HG03175 (cell line): ENCODE data around the gene ITCH.

Experiments used
- ATAC-seq: cut with Tn5 transposase; IDR thresholded peaks from one replicate; pipeline ENCODE4 v1.9.1; 2021; ENCODE audit warnings: mild to moderate bottlenecking, moderate library complexity; ENCODE audit not compliant: unreplicated experiment

The ITCH gene

GRCh38 chr20:34526466-34526865 lies 163.4 kb downstream of the ITCH start:
- no peak for ATAC-seq

- no peak for ATAC-seq
Measured at GRCh38 chr20:34527016-34527415, 163.9 kb downstream of the ITCH start.

DNA sequence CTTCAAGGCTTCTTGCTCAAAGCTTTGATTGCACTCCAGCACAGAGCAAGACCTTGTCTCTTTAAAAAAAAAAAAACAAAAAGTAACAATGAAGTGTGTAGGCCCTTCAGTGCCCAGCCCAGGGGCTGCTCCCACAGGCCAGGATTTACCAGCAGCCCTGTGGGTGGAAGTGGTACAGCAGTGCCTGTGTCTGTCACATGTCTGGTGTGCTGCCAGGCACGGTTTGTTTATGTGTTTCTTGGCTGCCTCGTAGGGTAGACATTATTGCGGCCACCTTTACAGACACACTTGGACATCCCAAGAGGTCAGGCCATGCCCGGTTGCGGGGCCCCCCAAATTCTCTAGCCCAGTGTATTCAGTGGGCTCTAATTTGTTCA lies 165.8 kb downstream of the ITCH start:
- ATAC-seq: no peak

- no peak for ATAC-seq
Measured at GRCh38 chr20:34529742-34530141, 166.7 kb downstream of the ITCH start.

- ATAC-seq: no peak
Measured at GRCh38 chr20:34530342-34530741, 167.3 kb downstream of the ITCH start.

- no peak for ATAC-seq
Measured at GRCh38 chr20:34531608-34532265, 168.7 kb downstream of the ITCH start.

DNA sequence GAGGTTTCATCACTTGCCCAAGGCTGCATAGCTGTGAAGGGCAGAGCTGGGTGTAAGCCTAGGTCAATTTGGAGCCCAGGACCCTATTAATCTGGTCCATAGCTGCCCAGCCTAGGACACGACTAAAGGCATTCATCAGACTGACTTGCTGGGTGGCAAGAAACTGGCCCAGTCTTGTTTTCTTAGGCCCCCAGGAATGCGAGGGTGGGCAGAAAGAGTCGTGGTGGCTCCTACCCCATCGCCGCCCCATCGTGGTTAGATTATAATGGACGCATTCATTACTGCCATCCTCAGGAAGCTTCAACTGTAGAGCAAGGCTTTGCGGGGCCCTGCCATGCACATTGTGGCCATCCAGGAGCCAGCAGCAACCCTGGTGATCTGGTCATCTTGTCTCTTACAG lies 169.2 kb downstream of the ITCH start:
- ATAC-seq: no peak

GRCh38 chr20:34532756-34533155 lies 169.7 kb downstream of the ITCH start:
- ATAC-seq: no peak

DNA sequence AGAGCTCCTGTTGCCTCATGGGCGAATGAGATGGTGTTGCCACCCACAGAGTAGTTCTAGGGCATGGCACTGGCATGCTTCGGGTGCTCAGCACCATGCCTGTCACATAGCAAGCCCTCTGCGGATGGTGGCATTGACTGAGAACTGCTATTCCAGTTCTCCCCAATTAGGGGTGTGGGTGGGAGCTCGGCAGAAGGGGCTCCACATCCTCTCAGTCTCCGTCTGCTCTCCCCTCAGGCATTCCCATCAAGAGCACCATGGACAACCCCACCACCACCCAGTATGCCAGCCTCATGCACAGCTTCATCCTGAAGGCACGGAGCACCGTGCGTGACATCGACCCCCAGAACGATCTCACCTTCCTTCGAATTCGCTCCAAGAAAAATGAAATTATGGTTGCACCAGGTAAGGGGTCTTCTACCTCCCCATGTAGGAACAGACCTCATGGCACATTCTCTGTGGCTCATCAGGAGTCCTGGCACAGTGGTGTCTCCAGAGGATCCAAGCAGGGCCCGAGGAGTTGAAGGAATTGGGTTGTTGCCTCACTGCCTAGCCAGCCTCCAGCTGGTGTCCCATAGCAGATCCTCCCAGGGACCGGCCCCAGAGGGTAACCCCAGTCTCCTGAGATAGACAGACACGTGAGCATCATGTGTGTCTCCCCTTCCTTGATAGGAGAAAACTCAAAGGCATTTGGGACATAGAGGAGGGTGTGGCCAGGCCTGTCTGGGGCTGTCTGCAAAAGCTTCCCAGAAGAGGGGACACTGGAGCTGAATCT lies 171.5 kb downstream of the ITCH start:
- ATAC-seq: no peak

GRCh38 chr20:34535301-34535840 lies 172.3 kb downstream of the ITCH start:
- no peak for ATAC-seq

- no peak for ATAC-seq
Measured at GRCh38 chr20:34535857-34536256, 172.8 kb downstream of the ITCH start.

DNA sequence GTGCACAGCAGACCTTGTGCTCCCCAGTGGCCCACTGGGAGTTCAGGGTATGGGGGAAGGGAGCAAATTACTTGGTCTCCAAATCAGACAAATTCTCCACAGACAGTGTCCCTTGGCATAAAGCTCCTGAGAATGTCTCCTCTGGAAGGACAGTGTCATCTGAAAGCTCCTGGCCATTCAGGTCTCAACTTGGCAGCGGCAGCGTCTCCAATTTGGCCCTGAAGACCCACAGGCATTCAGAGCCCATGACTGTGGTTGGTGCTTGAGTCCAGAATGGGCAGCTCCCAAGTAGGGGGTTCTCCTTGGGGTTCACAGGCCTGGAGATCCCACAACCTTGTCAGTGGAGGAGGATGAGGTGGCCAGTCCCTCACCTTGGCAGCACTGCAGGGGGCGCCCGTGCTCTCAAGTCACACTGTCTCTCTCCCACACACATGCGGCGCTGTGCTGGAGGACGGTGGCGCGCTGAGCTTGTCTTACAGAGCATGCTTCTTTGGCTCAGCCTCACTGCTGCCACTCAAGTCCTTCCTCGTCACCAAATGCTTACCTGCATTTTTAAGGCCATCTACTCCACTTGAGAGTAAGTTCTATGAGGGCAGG lies 173.8 kb downstream of the ITCH start:
- no peak for ATAC-seq

DNA sequence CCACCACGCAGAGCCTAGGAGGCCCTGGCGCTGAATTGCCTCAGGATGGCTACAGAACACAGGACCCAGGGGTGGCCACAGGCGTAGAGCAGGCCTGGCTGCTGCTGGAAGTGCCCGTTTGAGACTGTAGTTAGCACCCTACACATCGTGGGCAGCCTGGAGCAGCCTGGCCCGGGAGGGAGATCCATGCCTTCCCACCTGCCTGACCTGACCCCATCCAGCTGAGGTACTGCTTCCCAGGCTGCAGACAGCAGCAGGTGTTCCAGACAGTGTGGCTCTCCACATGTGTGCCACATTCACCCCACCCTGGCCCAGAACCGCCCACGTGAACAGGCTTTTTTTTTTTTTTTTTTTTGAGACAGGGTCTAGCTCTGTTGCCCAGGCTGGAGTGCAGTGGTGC lies 174.6 kb downstream of the ITCH start:
- ATAC-seq: no peak

DNA sequence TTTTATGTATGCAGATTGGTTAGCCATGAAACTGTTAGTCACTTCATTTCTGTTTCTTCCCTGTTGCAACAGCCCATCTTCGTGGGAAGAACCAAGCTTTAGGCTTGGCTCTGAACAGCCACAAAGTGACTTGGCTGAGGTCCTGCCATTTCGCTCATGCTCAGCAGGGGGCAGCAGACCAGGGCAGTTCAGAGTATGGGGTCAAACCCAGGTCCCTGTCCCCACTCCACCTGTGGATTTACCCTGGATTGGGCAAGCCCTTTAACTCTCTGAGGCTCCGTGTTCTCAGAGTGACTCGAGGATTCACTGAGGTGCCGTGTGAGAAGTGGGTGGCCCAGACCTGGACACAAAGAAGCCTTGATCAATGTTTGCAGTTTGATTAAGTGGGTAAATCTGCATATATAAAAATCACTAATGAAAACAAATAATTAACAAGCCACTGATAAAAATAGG lies 175.6 kb downstream of the ITCH start:
- no peak for ATAC-seq

GRCh38 chr20:34539756-34540155 lies 176.7 kb downstream of the ITCH start:
- no peak for ATAC-seq

DNA sequence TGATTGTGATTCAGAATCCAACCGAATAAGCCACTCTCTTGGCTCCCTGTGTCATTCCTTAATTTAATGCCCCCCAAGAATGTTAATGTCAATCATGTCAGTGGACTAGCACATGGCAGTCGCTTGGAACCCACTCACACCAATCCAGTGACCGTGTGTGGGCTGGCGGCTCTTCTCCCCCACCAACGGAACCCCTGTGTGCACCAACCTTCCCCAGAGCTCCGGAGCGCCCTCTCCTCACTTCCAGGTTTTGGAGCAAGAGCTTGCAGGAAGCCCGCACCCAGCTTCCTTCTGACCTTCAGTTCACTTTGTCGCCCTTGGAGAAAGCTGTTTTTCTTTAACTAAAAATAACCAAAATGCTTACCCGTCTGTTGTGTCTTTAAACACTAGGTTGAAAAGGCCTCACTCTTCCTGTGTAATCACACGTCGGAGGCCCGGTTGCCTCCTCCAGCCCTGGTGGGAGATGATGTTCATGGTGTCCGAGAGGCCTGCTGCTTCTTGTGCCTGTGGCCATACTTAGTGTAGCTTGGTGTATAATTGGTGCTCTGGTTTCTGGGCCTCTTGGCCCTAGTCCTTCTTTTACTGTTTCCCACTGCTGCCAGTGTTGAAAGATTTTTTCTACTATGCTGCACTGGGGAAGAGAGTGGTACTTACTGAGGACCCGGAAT lies 177.7 kb downstream of the ITCH start:
- no peak for ATAC-seq

- ATAC-seq: no peak
Measured at GRCh38 chr20:34541264-34541901, 178.3 kb downstream of the ITCH start.

- ATAC-seq: no peak
Measured at GRCh38 chr20:34541917-34542316, 178.8 kb downstream of the ITCH start.

DNA sequence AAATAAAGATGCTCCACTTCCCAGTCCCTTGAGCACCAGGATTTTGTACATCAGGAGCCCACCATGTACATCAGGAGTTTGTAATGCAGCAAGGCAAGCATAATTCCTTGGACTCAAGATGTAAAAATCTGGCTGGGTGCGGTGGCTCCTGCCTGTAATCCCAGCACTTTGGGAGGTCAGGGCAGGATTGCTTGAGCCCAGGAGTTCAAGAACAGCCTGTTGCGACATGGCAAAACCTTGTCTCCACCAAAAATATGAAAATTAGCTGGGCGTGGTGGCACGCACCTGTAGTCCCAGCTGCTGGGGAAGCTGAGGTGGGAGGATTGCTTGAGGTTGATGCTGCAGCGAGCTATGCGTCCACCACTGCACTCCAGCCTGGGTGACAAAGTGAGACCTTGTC lies 179.4 kb downstream of the ITCH start:
- no peak for ATAC-seq

GRCh38 chr20:34543463-34544056 lies 180.5 kb downstream of the ITCH start:
- ATAC-seq: no peak
